Fibroblast of the aortic adventitia (primary cell): ENCODE data around the gene SORBS2. TPM values are rescaled to one million over a fixed set of nuclear protein-coding genes. Genes with fewer than 3 reads are reported as not detected.
A peak's percentile ranks its signal among the peaks of the same experiment; 100 is the strongest.
"Not testable (repeated sequence)": the region's sequence is repeated elsewhere in the genome, so short reads cannot be mapped to it uniquely, and the experiment has no call there.

Experiments used
- DNase-seq: peaks from one replicate; pipeline ENCODE4 v3.0.0-alpha.2; 2010; ENCODE audit warnings: low read depth
- H3K4me3 ChIP-seq: 2 replicates; pipeline ENCODE4 v1.5.1; 2011; ENCODE audit warnings: low read depth, mild to moderate bottlenecking, control low read depth, low read length, moderate library complexity
- total RNA-seq: library from RNA; depleted of rRNA; stranded (reverse); fragments of >200 nt; gene quantifications from 2 replicates; pipeline ENCODE4 v1.2.3, GENCODE V29; 2012; ENCODE audit warnings: low replicate concordance
- TF ChIP-seq, protein P1 (sequence below): IDR thresholded peaks from 2 replicates; pipeline ENCODE4 v1.5.1; 2011; ENCODE audit warnings: mild to moderate bottlenecking, low read length, control low read depth, inconsistent platforms; ENCODE audit not compliant: insufficient read depth

Gene SORBS2
- total RNA-seq, 1 donor, result 2.8 TPM

DNA sequence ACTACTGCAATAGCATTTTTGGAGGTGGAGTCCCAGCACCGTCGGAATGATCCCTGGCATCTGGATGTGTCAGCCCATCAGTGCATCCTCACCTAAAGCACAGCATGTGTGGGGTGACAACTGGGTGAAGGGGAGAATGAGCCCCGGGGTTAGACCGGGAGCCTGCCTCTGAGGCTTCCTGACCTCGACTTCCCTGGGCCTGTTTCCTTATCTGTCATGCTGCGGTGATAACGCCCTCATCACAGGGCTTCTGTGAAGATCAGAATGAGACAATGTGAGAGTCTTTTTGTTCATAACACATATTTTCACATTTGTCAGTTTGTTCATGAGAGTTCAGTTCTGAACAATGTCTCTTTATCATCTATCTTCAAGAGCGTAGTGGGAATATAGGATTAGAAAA, 245.6 kb downstream of the SORBS2 start:
- DNase-seq, result no peak
- no peak overlapping the region for H3K4me3 ChIP-seq
- TF ChIP-seq, protein P1, sequence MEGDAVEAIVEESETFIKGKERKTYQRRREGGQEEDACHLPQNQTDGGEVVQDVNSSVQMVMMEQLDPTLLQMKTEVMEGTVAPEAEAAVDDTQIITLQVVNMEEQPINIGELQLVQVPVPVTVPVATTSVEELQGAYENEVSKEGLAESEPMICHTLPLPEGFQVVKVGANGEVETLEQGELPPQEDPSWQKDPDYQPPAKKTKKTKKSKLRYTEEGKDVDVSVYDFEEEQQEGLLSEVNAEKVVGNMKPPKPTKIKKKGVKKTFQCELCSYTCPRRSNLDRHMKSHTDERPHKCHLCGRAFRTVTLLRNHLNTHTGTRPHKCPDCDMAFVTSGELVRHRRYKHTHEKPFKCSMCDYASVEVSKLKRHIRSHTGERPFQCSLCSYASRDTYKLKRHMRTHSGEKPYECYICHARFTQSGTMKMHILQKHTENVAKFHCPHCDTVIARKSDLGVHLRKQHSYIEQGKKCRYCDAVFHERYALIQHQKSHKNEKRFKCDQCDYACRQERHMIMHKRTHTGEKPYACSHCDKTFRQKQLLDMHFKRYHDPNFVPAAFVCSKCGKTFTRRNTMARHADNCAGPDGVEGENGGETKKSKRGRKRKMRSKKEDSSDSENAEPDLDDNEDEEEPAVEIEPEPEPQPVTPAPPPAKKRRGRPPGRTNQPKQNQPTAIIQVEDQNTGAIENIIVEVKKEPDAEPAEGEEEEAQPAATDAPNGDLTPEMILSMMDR, result no peak

DNA sequence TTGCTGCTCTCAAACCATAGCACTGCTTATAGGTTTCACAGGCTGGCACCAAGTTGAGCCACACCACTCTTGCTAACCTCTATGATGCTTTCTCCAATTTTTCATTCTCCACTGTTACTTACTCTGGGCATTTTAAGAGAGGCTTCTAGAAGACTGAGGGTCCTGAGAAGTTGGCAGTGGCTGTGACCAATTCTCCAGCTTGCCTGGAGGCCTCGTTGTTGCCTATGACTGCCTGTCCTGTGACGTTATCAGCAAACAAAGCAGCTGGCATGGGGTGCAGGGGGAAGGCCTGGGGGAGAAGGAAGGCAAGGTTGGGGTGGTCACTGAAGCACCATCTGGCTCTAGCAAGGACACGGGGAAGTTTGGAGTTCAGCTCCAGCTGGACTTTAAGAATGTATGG, 246.3 kb downstream of the SORBS2 start:
- no peak for DNase-seq
- H3K4me3 ChIP-seq, result no peak overlapping the region
- TF ChIP-seq, protein P1, result no peak

DNA sequence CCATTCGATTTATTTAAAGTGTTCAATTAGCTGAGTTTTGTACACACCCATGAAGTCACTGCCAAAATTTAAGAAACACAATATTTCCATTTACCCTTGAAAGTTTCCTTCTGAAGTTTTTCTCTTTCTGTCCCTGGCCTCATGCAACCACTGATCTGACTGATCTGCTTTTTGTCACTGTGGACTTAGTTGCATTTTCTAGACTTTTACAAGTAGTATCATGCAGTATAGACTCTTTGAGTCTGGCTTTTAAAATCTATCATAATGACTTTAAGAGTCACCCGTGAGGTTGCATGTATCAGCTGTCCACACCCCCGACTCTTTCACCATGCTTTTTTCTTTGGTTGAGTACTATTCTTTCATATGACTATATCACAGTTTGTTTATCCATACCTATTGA, 247.6 kb downstream of the SORBS2 start:
- TF ChIP-seq, protein P1, result no peak
- DNase-seq, result no peak
- no peak overlapping the region for H3K4me3 ChIP-seq

DNA sequence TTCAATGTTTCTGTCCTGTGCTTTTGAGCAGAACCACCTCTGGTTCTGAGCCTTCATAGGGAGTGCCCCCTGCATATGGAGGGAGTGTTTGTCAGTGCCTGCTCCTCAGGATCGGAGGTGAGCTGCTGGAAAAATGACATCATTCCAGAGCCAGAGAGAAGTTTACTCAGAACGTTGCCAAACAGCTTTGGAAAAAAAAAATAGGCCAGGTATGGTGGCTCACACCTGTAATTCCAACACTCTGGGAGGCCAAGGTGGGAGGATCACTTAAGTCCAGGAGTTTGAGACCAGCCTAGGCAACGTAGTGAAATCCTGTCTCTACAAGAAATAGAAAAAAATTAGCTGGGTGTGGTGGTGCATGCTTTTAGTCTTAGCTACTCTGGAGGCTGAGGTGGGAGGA, 249.5 kb downstream of the SORBS2 start:
- no peak for DNase-seq
- H3K4me3 ChIP-seq, result no peak overlapping the region
- TF ChIP-seq, protein P1, result no peak

DNA sequence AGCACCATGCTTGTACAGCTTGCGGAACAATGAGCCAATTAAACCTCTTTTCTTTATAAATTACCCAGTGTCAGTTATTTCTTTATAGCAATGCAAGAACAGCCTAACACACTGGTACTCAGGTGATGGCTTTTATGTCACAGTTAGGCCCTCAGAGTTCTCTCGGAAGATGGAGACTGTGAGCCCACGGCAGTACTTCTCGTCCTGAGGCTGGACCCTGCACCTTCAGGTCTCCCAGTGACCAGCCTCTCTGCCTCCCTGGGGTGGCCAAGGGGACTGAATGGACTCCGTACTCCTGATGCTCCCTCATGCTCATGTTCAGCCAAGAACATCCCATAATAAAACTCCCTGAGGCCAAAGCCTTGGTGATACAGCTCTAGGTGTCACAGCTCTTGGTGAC, 251.7 kb downstream of the SORBS2 start:
- TF ChIP-seq, protein P1, result no peak
- no peak overlapping the region for H3K4me3 ChIP-seq
- DNase-seq, result no peak

DNA sequence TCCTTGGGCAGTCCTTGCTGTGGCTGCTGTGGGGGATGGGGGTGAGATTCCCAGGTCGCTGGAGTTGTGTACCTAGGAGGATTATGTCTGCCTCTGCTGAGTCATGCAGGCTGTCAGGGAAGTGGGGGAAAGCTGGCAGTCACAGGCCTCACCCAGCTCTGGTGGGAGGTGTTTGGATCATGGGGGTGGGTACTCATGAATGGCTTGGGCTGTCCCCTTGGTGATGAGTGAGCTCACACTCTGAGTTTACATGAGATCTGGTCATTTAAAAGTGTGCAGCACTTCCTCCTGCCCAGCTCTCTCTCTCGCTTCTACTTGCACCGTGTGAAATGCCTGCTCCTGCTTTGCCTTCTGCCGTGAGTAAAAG, 252.1 kb downstream of the SORBS2 start:
- H3K4me3 ChIP-seq, result no peak overlapping the region
- TF ChIP-seq, protein P1, result no peak
- DNase-seq, result peak; percentile 27

DNA sequence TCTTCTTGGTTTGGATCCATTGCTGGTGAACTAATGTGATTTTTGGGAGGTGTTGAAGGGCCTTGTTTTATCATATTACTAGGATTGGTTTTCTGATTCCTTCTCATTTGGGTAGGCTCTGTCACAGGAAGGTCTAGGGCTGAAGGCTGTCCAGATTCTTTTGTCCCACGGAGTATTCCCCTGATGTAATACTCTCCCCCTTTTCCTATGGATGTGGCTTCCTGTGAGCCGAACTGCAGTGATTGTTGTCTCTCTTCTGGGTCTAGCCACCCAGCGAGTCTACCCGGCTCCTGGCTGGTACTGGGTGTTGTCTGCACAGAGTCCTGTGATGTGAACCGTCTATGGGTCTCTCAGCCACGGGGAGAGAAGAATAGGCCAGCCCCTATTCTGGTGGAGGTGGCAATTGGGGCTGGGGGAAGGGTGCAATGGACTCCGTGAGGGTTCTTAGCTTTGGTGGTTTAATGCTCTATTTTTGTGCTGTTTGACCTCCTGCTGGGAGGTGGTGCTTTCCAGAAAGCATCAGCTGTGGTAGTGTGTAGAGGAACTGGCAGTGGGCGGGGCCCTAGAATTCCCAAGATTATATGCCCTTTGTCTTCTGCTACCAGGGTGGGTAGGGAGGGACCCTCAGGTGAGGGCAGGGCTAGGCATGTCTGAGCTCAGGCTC, 252.6 kb downstream of the SORBS2 start:
- DNase-seq, H3K4me3 ChIP-seq: not testable (repeated sequence)
